Measurements from ENCODE around the gene KCNA1. TPM values are rescaled to one million over a fixed set of nuclear protein-coding genes. Genes with fewer than 3 reads are reported as not detected.

The KCNA1 gene
- total RNA-seq: 4.3 TPM

GRCh38 chr12:4909734-4910501, at the start of gene KCNA1:
Gene KCNA1, plus strand, starts transcription at chr12:4909905. Its CDS starts 1,474 bp downstream, at chr12:4911379.

Other genes with a start within 250 kb of the KCNA1 start
- 10.1 TPM for gene GALNT8, start 189.5 kb upstream of the KCNA1 start, total RNA-seq
- gene KCNA5, start 134.0 kb downstream of the KCNA1 start, total RNA-seq: 24.7 TPM

Data from camera-type eye (tissue), 1 donor.